ENCODE results near the gene VPS13A. TPM values are rescaled to one million over a fixed set of nuclear protein-coding genes. Genes with fewer than 3 reads are reported as not detected.
"Not testable (repeated sequence)": the region's sequence is repeated elsewhere in the genome, so short reads cannot be mapped to it uniquely, and the experiment has no call there.

VPS13A gene
- total RNA-seq, 1 experiment from 2014 or later = 52.8 TPM

- intact Hi-C loops (cut with micrococcal nuclease) = no loop called here
- Histone ChIP-seq H4K20me1 (ENCODE audit: insufficient read depth) (no peaks in the 10 kb centered on the region), H3K4me2 (ENCODE audit: low read length) (no peak overlapping the region), H3K79me2 (ENCODE audit: insufficient read depth, low read length) (no peaks in the 10 kb centered on the region), H3K4me3 (replicated peaks in 1 of 2; ENCODE audit: low read depth in 1 of 2, low read length in 2 of 2) (no peak overlapping the region), H3K36me3 (ENCODE audit: control insufficient read depth in 1 of 2, insufficient read depth in 2 of 2, low read length in 2 of 2) (peaks cover 0 to 3% of the 10 kb centered on the region in 2 experiments; a peak in 1 of 4 replicates), H2AFZ (ENCODE audit: low read depth, low read length, poor library complexity, severe bottlenecking) (no peak overlapping the region), H3K27ac (ENCODE audit: low read depth, low read length) (no peak overlapping the region), H3K9ac (ENCODE audit: low read length) (no peak overlapping the region), H3K27me3 (ENCODE audit: insufficient read depth, low read length) (no peaks in the 10 kb centered on the region), H3K4me1 (ENCODE audit: control insufficient read depth in 1 of 2, insufficient read depth in 2 of 2, low read length in 2 of 2) (no peaks in the 10 kb centered on the region), H3K9me3 (ENCODE audit: control insufficient read depth in 1 of 2, insufficient read depth in 1 of 2, low read depth in 1 of 2, low read length in 2 of 2) (no peaks in the 10 kb centered on the region), H3K9me2 (ENCODE audit: insufficient read depth) (no peaks in the 10 kb centered on the region)
- no TSS peak for BruUV-seq (replicated peaks)
- ChIA-PET POLR2A (no interaction called here), RAD21 (ENCODE audit: low non-redundant PET in 1 of 2, low total read pairs in 2 of 2, uncharacterized antibody in 2 of 2, unreplicated experiment in 2 of 2) (no interaction called here), CTCF (no interaction called here)
- ATAC-seq = no peak
- no peak for TF ChIP-seq ELF1 (IDR thresholded peaks at IDR 0.05; ENCODE audit: borderline replicate concordance, low read depth)
- no peak for TF ChIP-seq MAX (IDR thresholded peaks at IDR 0.05)
- no peak for DNase-seq (ENCODE audit: low read depth, low spot score)
Measured at GRCh38 chr9:77257275-77257674, 79.9 kb downstream of the VPS13A start.

GRCh38 chr9:77261605-77262004, 84.3 kb downstream of the VPS13A start:
- Histone ChIP-seq H3K9ac (ENCODE audit: low read length) (no peak overlapping the region), H3K4me3 (replicated peaks in 1 of 2; ENCODE audit: low read depth in 1 of 2, low read length in 2 of 2) (no peak overlapping the region), H3K4me2 (ENCODE audit: low read length) (no peak overlapping the region), H3K27ac (ENCODE audit: low read depth, low read length) (no peak overlapping the region), H3K9me3 (ENCODE audit: control insufficient read depth in 1 of 2, insufficient read depth in 1 of 2, low read depth in 1 of 2, low read length in 2 of 2) (no peaks in the 10 kb centered on the region), H3K79me2 (ENCODE audit: insufficient read depth, low read length) (no peaks in the 10 kb centered on the region), H4K20me1 (ENCODE audit: insufficient read depth) (no peaks in the 10 kb centered on the region), H3K27me3 (ENCODE audit: insufficient read depth, low read length) (no peaks in the 10 kb centered on the region), H3K9me2 (ENCODE audit: insufficient read depth) (no peaks in the 10 kb centered on the region), H3K36me3 (ENCODE audit: control insufficient read depth in 1 of 2, insufficient read depth in 2 of 2, low read length in 2 of 2) (peaks cover 0 to 3% of the 10 kb centered on the region in 2 experiments; a peak in 1 of 4 replicates), H3K4me1 (ENCODE audit: control insufficient read depth in 1 of 2, insufficient read depth in 2 of 2, low read length in 2 of 2) (no peaks in the 10 kb centered on the region), H2AFZ (ENCODE audit: low read depth, low read length, poor library complexity, severe bottlenecking) (no peak overlapping the region)
- intact Hi-C loops (cut with micrococcal nuclease) = no loop called here
- BruUV-seq (replicated peaks) = no TSS peak
- ATAC-seq (no peak), DNase-seq (ENCODE audit: low read depth, low spot score) (no peak)
- ChIA-PET CTCF (no interaction called here), POLR2A (no interaction called here), RAD21 (ENCODE audit: low non-redundant PET in 1 of 2, low total read pairs in 2 of 2, uncharacterized antibody in 2 of 2, unreplicated experiment in 2 of 2) (no interaction called here)
- no peak for TF ChIP-seq FOSL1 (IDR thresholded peaks at IDR 0.05; ENCODE audit: low read depth)
- no peak for TF ChIP-seq POLR2A (IDR thresholded peaks at IDR 0.05; ENCODE audit: borderline replicate concordance, extremely low read depth, insufficient read depth, insufficient read length)
- TF ChIP-seq ELF1 (IDR thresholded peaks at IDR 0.05; ENCODE audit: borderline replicate concordance, low read depth) = no peak
- no peak for TF ChIP-seq JUND (IDR thresholded peaks at IDR 0.05)
- no peak for TF ChIP-seq EGR1 (IDR thresholded peaks at IDR 0.05; ENCODE audit: low read depth)
- no peak for TF ChIP-seq ZNF274 (IDR thresholded peaks at IDR 0.05; ENCODE audit: low read depth, low read length)

- CTCF ChIA-PET; H3K4me2 ChIP-seq (ENCODE audit: low read length); POLR2A ChIA-PET; H3K27me3 ChIP-seq (ENCODE audit: insufficient read depth, low read length); H3K9ac ChIP-seq (ENCODE audit: low read length); H3K9me2 ChIP-seq (ENCODE audit: insufficient read depth); H3K4me3 ChIP-seq (replicated peaks in 1 of 2; ENCODE audit: low read depth in 1 of 2, low read length in 2 of 2); BruUV-seq (replicated peaks); H3K9me3 ChIP-seq (ENCODE audit: control insufficient read depth in 1 of 2, insufficient read depth in 1 of 2, low read depth in 1 of 2, low read length in 2 of 2); H2AFZ ChIP-seq (ENCODE audit: low read depth, low read length, poor library complexity, severe bottlenecking); H4K20me1 ChIP-seq (ENCODE audit: insufficient read depth); RAD21 ChIA-PET (ENCODE audit: low non-redundant PET in 1 of 2, low total read pairs in 2 of 2, uncharacterized antibody in 2 of 2, unreplicated experiment in 2 of 2); H3K27ac ChIP-seq (ENCODE audit: low read depth, low read length); ATAC-seq; H3K4me1 ChIP-seq (ENCODE audit: control insufficient read depth in 1 of 2, insufficient read depth in 2 of 2, low read length in 2 of 2); H3K79me2 ChIP-seq (ENCODE audit: insufficient read depth, low read length); intact Hi-C loops (cut with micrococcal nuclease); H3K36me3 ChIP-seq (ENCODE audit: control insufficient read depth in 1 of 2, insufficient read depth in 2 of 2, low read length in 2 of 2); DNase-seq (ENCODE audit: low read depth, low spot score): not testable (repeated sequence)
Measured at GRCh38 chr9:77267762-77268161, 90.4 kb downstream of the VPS13A start.

Measured in HCT116 (cell line).